ENCODE measurements around the gene MMP8. TPM values are rescaled to one million over a fixed set of nuclear protein-coding genes. Genes with fewer than 3 reads are reported as not detected.

The MMP8 gene
- polyA plus RNA-seq (not detected in 2 replicates), polyA minus RNA-seq (not detected in 2 replicates)

- H3K9ac ChIP-seq (ENCODE audit: low read length), result no peak within 1 kb of the TSS
- no peaks in the 10 kb centered on the region for H4K20me1 ChIP-seq (ENCODE audit: insufficient read depth)
- no peaks in the 10 kb centered on the region for H3K9me3 ChIP-seq (ENCODE audit: low read length)
- no peaks in the 10 kb centered on the region for H3K9me2 ChIP-seq (ENCODE audit: insufficient read depth, low read length)
- H3K79me2 ChIP-seq (replicated peaks; ENCODE audit: insufficient read depth, low read length), result no peaks in the 10 kb centered on the region
- no peaks in the 10 kb centered on the region for H3F3A ChIP-seq (ENCODE audit: insufficient read depth, low read length, poor library complexity, severe bottlenecking)
- no peak within 1 kb of the TSS for H2AFZ ChIP-seq (ENCODE audit: low read depth, low read length)
- no peaks in the 10 kb centered on the region for H3K27me3 ChIP-seq (ENCODE audit: insufficient read depth, low read depth, low read length)
- no peaks in the 10 kb centered on the region for H3K36me3 ChIP-seq (ENCODE audit: insufficient read depth, low read length)
- no peak within 1 kb of the TSS for H3K4me2 ChIP-seq (ENCODE audit: low read length)
- no peak within 1 kb of the TSS for H3K27ac ChIP-seq (ENCODE audit: low read length)
- TF ChIP-seq, protein P1, sequence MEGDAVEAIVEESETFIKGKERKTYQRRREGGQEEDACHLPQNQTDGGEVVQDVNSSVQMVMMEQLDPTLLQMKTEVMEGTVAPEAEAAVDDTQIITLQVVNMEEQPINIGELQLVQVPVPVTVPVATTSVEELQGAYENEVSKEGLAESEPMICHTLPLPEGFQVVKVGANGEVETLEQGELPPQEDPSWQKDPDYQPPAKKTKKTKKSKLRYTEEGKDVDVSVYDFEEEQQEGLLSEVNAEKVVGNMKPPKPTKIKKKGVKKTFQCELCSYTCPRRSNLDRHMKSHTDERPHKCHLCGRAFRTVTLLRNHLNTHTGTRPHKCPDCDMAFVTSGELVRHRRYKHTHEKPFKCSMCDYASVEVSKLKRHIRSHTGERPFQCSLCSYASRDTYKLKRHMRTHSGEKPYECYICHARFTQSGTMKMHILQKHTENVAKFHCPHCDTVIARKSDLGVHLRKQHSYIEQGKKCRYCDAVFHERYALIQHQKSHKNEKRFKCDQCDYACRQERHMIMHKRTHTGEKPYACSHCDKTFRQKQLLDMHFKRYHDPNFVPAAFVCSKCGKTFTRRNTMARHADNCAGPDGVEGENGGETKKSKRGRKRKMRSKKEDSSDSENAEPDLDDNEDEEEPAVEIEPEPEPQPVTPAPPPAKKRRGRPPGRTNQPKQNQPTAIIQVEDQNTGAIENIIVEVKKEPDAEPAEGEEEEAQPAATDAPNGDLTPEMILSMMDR (IDR thresholded peaks at IDR 0.05; ENCODE audit: poor library complexity, severe bottlenecking), result no peak
- TF ChIP-seq SMC3 (conservative IDR thresholded peaks at IDR 0.05; ENCODE audit: poor library complexity) (no peak), TAF1 (IDR thresholded peaks at IDR 0.05; ENCODE audit: low read depth) (no peak), EP300 (conservative IDR thresholded peaks at IDR 0.05; ENCODE audit: poor library complexity, severe bottlenecking) (no peak), MXI1 (conservative IDR thresholded peaks at IDR 0.05; ENCODE audit: poor library complexity, severe bottlenecking) (no peak), EZH2 (IDR thresholded peaks at IDR 0.05; ENCODE audit: borderline replicate concordance, insufficient read depth, low read length, poor library complexity, severe bottlenecking) (no peak), POLR2AphosphoS5 (IDR thresholded peaks at IDR 0.05) (no peak), RAD21 (conservative IDR thresholded peaks at IDR 0.05) (no peak)
- TF ChIP-seq, protein P2, sequence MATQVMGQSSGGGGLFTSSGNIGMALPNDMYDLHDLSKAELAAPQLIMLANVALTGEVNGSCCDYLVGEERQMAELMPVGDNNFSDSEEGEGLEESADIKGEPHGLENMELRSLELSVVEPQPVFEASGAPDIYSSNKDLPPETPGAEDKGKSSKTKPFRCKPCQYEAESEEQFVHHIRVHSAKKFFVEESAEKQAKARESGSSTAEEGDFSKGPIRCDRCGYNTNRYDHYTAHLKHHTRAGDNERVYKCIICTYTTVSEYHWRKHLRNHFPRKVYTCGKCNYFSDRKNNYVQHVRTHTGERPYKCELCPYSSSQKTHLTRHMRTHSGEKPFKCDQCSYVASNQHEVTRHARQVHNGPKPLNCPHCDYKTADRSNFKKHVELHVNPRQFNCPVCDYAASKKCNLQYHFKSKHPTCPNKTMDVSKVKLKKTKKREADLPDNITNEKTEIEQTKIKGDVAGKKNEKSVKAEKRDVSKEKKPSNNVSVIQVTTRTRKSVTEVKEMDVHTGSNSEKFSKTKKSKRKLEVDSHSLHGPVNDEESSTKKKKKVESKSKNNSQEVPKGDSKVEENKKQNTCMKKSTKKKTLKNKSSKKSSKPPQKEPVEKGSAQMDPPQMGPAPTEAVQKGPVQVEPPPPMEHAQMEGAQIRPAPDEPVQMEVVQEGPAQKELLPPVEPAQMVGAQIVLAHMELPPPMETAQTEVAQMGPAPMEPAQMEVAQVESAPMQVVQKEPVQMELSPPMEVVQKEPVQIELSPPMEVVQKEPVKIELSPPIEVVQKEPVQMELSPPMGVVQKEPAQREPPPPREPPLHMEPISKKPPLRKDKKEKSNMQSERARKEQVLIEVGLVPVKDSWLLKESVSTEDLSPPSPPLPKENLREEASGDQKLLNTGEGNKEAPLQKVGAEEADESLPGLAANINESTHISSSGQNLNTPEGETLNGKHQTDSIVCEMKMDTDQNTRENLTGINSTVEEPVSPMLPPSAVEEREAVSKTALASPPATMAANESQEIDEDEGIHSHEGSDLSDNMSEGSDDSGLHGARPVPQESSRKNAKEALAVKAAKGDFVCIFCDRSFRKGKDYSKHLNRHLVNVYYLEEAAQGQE (IDR thresholded peaks at IDR 0.05; ENCODE audit: borderline replicate concordance), result no peak
- no peak within 1 kb of the TSS for H3K4me3 ChIP-seq (ENCODE audit: low read length)
These were observed at the start of gene MMP8 for GRCh38 chr11:102724904-102725500. TSS of gene MMP8 (minus strand) at chr11:102724954. CDS start at chr11:102724855, 99 bp downstream.

DNA sequence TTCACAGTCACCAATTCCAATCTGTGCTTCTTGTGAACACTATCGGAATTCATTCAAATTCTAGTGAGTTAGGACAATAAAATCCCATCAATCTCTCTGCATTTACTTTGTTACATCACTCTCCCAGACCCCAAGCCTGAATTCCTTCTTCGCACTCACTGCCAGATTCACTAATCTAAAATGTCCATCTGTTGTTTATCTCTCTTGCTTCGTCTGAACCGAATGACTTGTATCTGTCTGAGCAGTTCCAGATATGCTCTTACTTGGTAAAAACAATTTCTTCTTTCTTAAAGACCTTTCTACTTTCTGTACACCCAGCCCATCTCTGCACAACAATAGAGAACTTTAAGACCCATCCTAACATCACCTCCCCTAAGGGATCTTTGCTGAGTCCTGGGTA lies 48.6 kb upstream of the MMP8 start:
- Histone ChIP-seq H3F3A (ENCODE audit: insufficient read depth, low read length, poor library complexity, severe bottlenecking) (no peaks in the 10 kb centered on the region), H2AFZ (ENCODE audit: low read depth, low read length) (no peak overlapping the region), H4K20me1 (ENCODE audit: insufficient read depth) (no peaks in the 10 kb centered on the region), H3K27ac (ENCODE audit: low read length) (no peak overlapping the region), H3K4me3 (ENCODE audit: low read length) (no peak overlapping the region), H3K27me3 (ENCODE audit: insufficient read depth, low read depth, low read length) (no peaks in the 10 kb centered on the region), H3K9ac (ENCODE audit: low read length) (no peak overlapping the region), H3K9me3 (ENCODE audit: low read length) (no peaks in the 10 kb centered on the region), H3K9me2 (ENCODE audit: insufficient read depth, low read length) (no peaks in the 10 kb centered on the region), H3K79me2 (replicated peaks; ENCODE audit: insufficient read depth, low read length) (no peaks in the 10 kb centered on the region), H3K36me3 (ENCODE audit: insufficient read depth, low read length) (no peaks in the 10 kb centered on the region), H3K4me2 (ENCODE audit: low read length) (no peak overlapping the region)
- no peak for TF ChIP-seq EP300 (conservative IDR thresholded peaks at IDR 0.05; ENCODE audit: poor library complexity, severe bottlenecking)
- no peak for TF ChIP-seq EZH2 (IDR thresholded peaks at IDR 0.05; ENCODE audit: borderline replicate concordance, insufficient read depth, low read length, poor library complexity, severe bottlenecking)
- TF ChIP-seq POLR2AphosphoS5 (IDR thresholded peaks at IDR 0.05), result no peak
- no peak for TF ChIP-seq SMC3 (conservative IDR thresholded peaks at IDR 0.05; ENCODE audit: poor library complexity)
- TF ChIP-seq, protein P2 (IDR thresholded peaks at IDR 0.05; ENCODE audit: borderline replicate concordance), result no peak
- no peak for TF ChIP-seq MXI1 (conservative IDR thresholded peaks at IDR 0.05; ENCODE audit: poor library complexity, severe bottlenecking)
- TF ChIP-seq RAD21 (conservative IDR thresholded peaks at IDR 0.05), result no peak
- TF ChIP-seq, protein P1 (IDR thresholded peaks at IDR 0.05; ENCODE audit: poor library complexity, severe bottlenecking), result no peak
- TF ChIP-seq TAF1 (IDR thresholded peaks at IDR 0.05; ENCODE audit: low read depth), result no peak
